Left renal pelvis (tissue), 4 donors: ENCODE results near the gene SNN. TPM values are rescaled to one million over a fixed set of nuclear protein-coding genes. Genes with fewer than 3 reads are reported as not detected.

ENCODE experiments used
- DNase-seq, 4 donors: peaks; one replicate each; pipeline ENCODE4 v3.0.0-alpha.2; 2013; ENCODE audit warnings: low read depth in 4 of 4, low spot score in 3 of 4
- polyA plus RNA-seq, 4 donors: library from polyadenylated mRNA; unstranded; fragments of 120-200 nt; gene quantifications; one replicate each; pipeline ENCODE4 v1.2.1, GENCODE V29; 2013; ENCODE audit not compliant: insufficient read length in 4 of 4

Gene SNN
- polyA plus RNA-seq, 4 donors, result 32.8 to 36.5 (median 33.9) TPM

DNA sequence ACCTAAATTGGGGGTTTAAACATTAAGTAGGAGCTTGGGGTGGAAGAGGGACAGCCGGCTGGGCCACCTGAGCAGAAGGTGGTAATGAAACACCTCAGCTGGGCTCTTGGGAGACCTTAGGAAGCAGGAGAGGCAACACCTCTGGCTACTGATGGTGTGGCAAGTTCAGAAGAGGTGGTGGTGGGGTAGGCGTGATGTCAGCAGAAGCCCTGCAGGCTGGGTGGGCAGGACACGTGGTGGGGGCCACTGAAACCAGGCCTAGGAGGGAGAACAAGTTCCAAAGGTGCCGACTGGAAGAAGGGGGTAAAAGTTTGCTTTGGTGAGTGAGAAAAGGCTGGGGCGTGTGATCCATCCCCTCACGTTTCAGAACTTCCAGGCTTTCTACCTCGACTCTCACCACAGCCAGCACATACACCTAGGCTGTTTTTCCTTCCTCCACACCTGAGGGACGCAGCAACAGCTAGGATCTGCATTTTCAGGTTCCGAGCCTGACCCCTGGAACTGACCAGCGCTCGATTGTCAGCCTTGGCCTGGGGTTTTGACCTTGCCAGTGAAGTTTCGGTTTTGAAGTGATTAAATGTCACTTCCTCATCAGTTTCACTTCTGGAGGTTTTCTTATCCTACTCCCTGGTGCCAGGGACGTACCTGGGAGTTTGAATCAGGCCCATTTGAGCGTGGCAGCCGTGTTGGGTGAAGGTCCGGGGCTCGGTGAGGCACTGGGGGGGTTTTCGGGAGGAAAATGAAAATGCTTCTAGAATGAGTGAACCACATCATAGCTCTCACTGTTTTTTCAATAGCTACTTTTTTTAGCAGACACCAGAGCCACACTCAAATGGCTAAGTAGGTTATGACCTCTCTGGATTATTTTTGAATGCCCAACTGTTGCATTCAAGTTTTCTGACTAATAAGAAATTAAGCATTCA is 10.0 kb downstream of the SNN start:
- DNase-seq, result no peak

DNA sequence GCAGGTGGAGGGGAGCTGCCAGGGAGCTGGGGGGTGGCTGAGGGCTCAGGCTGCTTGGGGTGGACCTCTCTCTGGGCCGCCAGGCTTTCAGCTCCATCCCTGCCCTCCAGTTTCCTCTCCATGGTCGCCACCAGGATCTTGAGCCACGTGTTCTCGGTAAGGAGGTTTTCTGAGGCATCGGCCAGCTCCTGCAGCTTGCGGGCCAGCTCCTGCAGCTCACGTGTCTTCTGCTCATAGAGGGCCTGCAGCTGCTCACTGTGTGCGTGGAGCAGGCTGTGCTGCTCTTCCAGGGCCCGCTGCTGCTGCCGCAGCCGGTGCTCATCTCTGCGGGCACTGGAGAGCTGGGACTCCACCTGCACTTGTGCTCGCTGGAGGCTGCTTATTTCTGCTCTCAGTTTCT is 11.0 kb downstream of the SNN start:
- no peak for DNase-seq

- DNase-seq, result no peak
Observed at GRCh38 chr16:11679941-11680911, 12.0 kb downstream of the SNN start.

GRCh38 chr16:11681556-11681955 is 13.3 kb downstream of the SNN start:
- DNase-seq, result no peak

DNA sequence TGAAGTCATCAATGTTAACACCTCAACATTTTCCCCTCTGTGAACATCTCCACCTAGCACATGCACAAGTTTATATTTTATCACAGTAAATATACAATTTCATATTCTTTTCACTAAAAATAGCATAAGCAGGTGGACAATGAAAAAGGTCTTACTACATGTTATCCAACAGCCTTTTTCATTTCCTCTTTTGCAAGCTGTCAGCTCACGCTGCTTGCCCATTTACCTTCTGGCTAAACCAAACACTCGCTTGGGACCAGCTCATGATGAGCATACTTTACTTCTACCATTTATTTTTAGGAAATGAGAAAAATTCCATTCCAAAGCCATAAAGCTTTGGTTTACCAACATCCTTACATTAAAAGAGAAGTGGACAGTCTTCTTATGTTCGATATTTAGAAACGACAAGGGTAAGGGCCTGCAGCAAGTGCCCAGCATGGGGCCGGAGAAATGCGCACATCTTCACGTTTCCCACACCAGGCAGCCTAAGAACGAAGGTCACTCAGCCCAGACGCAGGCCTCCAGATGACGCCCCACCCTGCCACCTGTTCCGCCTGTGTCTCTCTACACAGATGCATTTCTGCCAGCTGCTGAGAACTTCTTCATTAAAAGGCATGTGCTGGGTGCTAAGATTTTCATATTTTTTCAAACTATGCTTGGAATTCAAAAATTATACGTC is 13.9 kb downstream of the SNN start:
- DNase-seq, result no peak

DNA sequence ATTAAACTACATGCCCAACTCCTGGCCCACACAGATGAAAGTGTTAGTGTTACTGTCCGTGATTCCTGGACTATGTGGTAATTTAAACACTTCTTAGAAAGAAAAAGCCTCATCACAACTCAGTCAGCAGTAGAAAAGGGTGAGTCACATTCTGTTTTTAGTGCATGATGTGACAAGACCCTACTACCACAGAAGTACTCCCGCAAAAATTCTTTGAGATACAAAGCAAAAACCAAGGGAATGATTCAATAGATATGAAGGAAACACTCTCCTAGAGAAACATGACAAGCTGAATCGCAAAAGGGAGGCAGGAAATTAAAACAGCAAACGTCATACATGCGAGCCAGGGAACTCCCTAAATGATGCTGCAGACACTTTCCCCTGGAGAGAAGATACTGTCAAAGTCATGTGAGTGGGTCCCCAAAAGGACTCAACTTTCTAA is 14.4 kb downstream of the SNN start:
- no peak for DNase-seq

DNA sequence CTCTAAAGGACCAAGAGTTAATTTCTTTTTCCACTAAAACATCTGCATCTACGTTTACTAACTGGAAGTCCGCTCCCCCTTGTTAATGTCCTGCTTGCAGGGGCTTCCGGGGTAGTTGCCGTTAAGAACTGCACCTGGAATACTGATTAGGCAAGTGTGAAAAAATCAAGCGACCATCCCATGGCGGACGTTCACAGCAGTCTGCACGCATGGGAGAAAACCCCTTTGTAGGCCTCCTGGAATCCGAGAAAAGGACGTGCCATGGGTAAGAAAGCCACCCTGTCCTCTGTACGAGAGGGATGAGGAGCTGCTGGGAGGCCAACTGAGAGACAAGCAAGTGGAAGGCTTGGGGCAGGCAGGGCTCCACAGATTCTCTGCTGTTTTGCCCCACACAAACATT is 14.9 kb downstream of the SNN start:
- DNase-seq, result no peak

- DNase-seq, result no peak
Observed at GRCh38 chr16:11684231-11685025, 16.2 kb downstream of the SNN start.

DNA sequence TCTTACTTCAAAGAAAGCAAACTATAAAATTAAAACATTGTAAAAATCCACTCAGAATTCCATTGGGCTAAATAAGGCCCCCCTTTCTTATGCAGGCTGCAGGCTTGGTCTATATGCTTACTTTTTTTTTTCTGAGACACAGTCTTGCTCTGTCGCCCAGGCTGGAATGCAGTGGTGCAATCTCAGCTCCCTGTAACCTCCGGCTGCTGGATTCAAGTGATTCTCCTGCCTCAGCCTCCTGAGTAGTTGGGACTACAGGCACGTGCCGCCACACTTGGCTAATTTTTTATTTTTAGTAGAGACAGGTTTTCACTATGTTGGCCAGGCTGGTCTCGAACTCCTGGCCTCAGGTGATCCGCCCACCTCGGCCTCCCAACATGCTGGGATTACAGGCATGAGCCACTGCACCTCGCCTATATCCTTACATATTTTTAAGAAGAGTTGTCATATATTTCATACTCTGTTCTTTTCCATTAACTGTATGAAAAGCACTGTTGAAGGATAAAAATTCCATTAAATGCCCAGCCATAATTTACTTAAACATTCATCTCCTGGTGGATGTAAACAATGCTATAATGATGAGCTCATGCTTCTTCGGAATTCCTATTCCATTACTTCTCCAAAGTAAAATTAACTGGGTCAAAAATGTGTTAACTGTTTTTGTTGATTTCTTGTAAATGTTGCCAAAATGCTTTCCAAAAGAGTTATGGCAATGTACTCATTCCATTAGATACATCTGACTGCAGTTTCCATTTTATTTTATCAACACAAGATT is 17.8 kb downstream of the SNN start:
- no peak for DNase-seq

GRCh38 chr16:11686713-11687380 is 18.6 kb downstream of the SNN start:
- no peak for DNase-seq

DNA sequence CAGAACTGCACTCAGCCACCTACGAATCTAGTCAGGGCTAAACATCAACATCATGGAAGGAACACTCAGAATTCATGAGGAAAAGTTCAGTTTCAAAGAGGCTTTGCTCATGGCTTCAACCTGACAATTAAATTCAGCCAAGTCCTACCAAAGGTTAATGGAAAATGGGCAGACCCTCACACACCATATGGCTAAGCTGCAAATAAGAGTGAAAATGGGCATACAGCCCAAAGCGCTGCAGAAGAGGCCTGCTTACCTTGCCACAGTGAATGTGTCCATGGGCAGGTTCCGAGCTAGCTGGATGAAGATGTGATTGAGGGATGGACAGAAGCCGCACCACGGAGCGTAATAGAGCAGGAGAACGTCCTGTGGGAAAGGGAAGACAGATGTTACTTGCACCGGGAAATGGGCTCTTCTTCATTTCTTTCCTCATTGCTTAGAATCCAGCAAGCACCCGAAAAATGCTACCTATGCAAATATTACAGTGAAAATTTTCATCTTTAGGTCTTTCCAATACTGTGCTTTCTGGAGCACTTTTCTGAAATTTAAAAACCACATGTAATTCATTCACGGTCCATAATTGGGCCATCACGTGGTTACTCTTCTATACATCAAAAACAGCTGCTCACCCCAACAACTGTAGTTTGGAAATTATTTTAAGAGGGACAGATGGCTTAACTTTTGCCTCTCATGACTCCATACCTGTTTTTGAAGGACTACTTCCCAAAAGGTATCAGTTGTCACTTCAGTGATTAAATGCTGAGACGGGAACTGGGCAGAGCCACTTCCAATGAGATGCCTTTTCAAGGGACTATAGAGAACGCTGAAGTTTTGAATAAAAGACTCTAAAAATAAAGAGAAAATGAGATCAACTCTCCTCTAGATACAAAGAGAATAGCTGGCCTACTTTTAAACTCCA is 19.6 kb downstream of the SNN start:
- no peak for DNase-seq

- DNase-seq, result no peak
Observed at GRCh38 chr16:11688520-11688886, 20.2 kb downstream of the SNN start.

DNA sequence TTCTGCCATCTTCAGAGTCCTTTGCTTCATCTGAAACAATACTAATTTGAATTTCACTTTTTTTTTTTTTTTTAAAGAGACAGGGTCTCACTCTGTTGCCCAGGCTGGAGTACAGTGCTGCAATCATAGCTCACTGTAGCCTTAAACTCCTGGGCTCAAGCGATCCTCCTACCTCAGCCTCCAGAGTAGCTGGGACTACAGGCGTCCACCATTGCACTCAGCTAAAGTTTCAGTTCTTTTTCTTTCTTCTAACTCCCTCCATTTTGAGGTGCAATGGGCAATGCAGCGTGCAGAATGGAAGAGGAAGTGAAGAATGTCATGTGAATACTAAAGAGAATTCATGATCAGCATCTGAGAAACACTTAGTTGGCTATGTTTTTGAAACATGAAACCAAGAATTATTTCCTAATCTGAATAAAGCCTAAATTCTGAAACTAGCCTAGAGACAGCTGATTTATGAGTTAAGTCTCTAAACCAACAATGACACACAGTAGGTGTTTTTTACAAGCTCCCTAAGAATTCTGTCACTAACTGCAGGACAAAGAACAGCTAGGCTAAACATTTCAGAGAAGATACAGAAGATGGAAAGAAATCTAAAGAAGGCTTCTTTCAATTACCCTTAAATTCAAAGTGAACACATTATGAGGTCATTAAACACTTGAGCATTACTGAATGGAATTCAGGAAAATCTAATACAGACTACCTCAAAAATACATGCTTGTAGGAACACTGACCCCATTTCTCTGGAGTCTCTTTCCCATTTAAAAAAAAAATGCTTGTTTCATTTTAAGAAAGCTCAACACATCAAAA is 21.0 kb downstream of the SNN start:
- no peak for DNase-seq

GRCh38 chr16:11691235-11691634 is 23.0 kb downstream of the SNN start:
- no peak for DNase-seq

GRCh38 chr16:11691771-11692170 is 23.5 kb downstream of the SNN start:
- no peak for DNase-seq

DNA sequence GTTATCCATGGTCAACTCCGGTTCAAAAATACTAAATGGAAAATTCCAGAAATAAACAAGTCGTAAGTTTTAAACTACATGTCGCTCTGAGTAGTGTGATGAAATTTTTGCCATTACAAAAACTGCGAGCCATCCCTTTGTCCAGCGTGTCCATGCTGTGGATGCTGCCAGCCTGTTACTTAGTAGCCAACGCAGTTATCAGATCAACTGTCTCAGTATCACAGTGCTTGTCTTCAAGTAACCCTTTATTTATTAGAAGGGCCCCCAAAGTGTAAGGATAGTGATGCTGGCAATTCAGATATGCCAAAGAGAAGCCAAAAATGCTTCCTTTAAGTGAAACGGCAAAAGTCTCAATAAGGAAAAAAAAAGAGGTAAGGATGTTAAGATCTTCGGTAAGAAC is 23.9 kb downstream of the SNN start:
- DNase-seq, result no peak

DNA sequence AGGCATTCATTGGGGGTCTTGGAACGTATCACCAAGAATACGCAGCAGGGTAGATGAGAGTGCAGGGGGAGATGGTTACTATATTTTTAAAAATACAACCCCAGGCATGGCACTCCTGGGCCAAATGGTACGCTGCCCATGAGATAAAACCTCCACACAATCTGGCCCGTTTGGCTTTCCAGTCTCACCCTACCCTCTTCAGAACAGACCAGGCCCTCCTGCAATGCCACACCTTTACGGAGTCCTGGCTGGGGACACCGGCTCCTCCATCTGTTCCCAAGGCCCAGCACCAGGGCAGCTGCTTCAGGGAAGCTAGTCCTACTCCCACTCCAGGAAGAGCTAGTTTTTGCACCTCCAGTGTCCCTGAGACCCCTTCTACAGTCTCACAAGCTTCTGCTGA is 24.4 kb downstream of the SNN start:
- no peak for DNase-seq
